Upper lobe of right lung (tissue), 1 donor: ENCODE measurements around the gene ZRANB2. TPM values are rescaled to one million over a fixed set of nuclear protein-coding genes. Genes with fewer than 3 reads are reported as not detected.
A peak's percentile ranks its signal among the peaks of the same experiment; 100 is the strongest.

ENCODE experiments used
- ATAC-seq: fragments of 200-7000 bp; cut with Tn5 transposase; one replicate; pipeline ENCODE4 v1.9.1; 2020; ENCODE audit warnings: mild to moderate bottlenecking, moderate library complexity
- DNase-seq: peaks from one replicate; pipeline ENCODE4 v3.0.0-alpha.2; 2020
- H3K27ac ChIP-seq: fragments of 200-600 bp; one replicate; pipeline ENCODE4 v1.8.0; 2022
- H3K27me3 ChIP-seq: fragments of 200-600 bp; one replicate; pipeline ENCODE4 v1.8.0; 2022; ENCODE audit warnings: mild to moderate bottlenecking
- H3K36me3 ChIP-seq: fragments of 200-600 bp; one replicate; pipeline ENCODE4 v1.8.0; 2022
- H3K4me1 ChIP-seq: fragments of 200-600 bp; one replicate; pipeline ENCODE4 v1.8.0; 2022
- H3K4me3 ChIP-seq: fragments of 200-600 bp; one replicate; pipeline ENCODE4 v1.8.0; 2022; ENCODE audit warnings: mild to moderate bottlenecking
- H3K9me3 ChIP-seq: fragments of 200-600 bp; one replicate; pipeline ENCODE4 v1.8.0; 2022
- intact Hi-C: fragments of 100-400 bp; cut with DNase I; formaldehyde crosslinking; loops from one replicate; pipeline ENCODE4 v1.11.0; 2022
- total RNA-seq: library from RNA; stranded (reverse); fragmentation: NEBNext Ultra II Directional; extraction: Animal tissue kit (Norgen Biotek cat#: 25700); gene quantifications from one replicate; pipeline ENCODE4 v1.2.1, GENCODE V29; 2021
- TF ChIP-seq, protein P1 (sequence below): fragments of 200-600 bp; IDR thresholded peaks from one replicate; pipeline ENCODE4 v1.8.0; 2022; ENCODE audit warnings: antibody characterized with exemption
- donor health status: DM: no; HTN: yes; CAD: no; lungs with severe emphysema.

The ZRANB2 gene
- total RNA-seq, 1 donor from 2014 or later: 85.0 TPM

DNA sequence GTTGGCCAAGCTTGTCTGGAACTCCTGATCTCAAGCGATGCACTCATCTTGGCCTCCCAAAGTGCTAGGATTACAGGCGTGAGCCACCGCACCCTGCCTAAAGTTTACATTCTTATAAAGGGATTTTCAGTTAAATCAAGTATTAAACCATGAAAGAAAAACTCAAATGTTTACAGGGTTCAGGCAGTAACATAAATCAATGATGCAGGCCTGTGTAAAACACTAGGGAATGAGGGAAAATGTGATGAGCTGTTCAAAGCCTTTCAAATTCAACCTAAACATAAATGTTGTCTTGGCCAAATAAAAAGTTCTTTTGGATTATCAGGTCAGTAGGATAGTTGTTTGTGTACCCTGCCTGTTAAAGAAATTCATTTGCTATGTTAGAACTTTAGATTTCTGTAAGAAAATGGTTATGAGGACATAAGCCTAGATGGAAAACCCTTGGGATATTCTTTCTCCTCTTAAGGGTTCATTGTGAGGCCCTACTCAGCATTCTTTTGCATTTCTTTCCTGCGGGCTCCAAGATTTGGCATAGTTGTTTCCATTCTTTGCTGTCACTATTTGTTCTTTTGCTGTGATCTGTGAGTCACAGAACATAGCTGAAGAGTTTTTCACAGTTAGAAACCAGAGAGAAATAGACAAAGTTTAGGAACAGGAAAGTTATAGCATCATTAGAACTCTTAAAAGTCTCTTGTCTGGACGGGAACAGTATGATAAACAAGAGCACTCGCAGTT, 8.9 kb upstream of the ZRANB2 start:
- intact Hi-C loops: no loop called here
- no peaks in the 10 kb centered on the region for H3K9me3 ChIP-seq
- H3K4me3 ChIP-seq: no peak overlapping the region
- no peaks in the 10 kb centered on the region for H3K36me3 ChIP-seq
- H3K27ac ChIP-seq: peak overlapping the region; percentile 60
- TF ChIP-seq, protein P1, sequence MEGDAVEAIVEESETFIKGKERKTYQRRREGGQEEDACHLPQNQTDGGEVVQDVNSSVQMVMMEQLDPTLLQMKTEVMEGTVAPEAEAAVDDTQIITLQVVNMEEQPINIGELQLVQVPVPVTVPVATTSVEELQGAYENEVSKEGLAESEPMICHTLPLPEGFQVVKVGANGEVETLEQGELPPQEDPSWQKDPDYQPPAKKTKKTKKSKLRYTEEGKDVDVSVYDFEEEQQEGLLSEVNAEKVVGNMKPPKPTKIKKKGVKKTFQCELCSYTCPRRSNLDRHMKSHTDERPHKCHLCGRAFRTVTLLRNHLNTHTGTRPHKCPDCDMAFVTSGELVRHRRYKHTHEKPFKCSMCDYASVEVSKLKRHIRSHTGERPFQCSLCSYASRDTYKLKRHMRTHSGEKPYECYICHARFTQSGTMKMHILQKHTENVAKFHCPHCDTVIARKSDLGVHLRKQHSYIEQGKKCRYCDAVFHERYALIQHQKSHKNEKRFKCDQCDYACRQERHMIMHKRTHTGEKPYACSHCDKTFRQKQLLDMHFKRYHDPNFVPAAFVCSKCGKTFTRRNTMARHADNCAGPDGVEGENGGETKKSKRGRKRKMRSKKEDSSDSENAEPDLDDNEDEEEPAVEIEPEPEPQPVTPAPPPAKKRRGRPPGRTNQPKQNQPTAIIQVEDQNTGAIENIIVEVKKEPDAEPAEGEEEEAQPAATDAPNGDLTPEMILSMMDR: no peak
- ATAC-seq (peak; percentile 60), DNase-seq (no peak)
- H3K4me1 ChIP-seq: no peaks in the 10 kb centered on the region
- H3K27me3 ChIP-seq: no peaks in the 10 kb centered on the region

DNA sequence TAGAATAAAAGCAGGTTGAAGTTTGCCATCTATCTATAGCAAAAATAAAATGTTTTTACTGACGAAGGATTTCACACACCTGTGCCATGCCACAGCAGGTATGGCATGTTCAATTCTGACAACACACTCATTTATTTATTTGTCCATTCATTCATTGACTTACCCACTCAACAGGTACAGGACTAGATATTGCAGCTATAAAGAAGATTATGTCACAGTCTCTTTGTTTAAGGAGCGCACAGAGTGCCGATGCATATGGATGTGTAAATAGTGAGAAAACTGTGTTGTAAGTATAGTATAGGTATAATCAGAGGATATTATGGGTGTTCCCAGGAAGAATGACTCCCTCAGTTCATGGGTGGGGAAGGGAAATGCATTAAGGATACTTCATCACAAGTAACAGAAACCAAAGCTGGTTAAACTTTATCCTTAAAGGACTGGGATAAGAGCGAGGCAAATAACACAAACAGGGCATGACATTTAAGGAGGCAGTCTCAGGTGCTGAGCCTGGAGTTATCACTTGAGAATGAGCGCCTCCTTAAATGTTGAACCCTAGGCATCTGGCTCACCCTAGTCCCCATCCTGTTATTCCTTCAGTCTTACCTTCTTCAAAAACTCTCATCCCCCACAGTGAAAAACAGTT, 7.9 kb upstream of the ZRANB2 start:
- TF ChIP-seq, protein P1: no peak
- peak; percentile 90 for ATAC-seq
- DNase-seq: no peak
- Histone ChIP-seq H3K4me3 (peak overlapping the region; percentile 35), H3K36me3 (no peaks in the 10 kb centered on the region), H3K4me1 (no peaks in the 10 kb centered on the region), H3K9me3 (no peaks in the 10 kb centered on the region), H3K27me3 (no peaks in the 10 kb centered on the region), H3K27ac (peak overlapping the region; percentile 25)
- intact Hi-C loops: no loop called here

DNA sequence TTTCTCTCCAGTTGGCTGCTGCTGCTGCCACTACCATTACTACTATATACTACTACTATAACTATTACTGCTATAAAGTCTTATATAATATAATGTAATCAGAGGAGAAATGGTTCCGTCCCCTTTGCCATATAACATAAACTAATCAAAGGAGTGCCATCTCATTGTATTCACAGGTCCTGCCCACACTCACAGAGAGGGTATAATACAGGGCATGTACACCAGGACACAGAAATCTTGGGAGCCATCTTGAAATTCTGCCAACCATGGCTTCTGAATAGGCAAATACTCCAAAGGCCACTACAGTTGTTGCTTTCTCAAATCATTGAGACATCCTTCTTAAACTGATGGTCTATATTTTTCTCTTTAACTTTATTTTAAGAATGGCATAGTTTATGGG, 6.9 kb upstream of the ZRANB2 start:
- no peak overlapping the region for H3K27ac ChIP-seq
- intact Hi-C loops: no loop called here
- no peaks in the 10 kb centered on the region for H3K4me1 ChIP-seq
- no peaks in the 10 kb centered on the region for H3K27me3 ChIP-seq
- DNase-seq (no peak), ATAC-seq (no peak)
- no peaks in the 10 kb centered on the region for H3K9me3 ChIP-seq
- no peak overlapping the region for H3K4me3 ChIP-seq
- TF ChIP-seq, protein P1: no peak
- H3K36me3 ChIP-seq: no peaks in the 10 kb centered on the region

GRCh38 chr1:71087060-71087459, 6.2 kb upstream of the ZRANB2 start:
- Histone ChIP-seq H3K4me1 (peaks cover under 1% of the 10 kb centered on the region), H3K4me3 (no peak overlapping the region), H3K27me3 (no peaks in the 10 kb centered on the region), H3K27ac (no peak overlapping the region), H3K36me3 (no peaks in the 10 kb centered on the region), H3K9me3 (no peaks in the 10 kb centered on the region)
- TF ChIP-seq, protein P1: no peak
- intact Hi-C loops: no loop called here
- DNase-seq (no peak), ATAC-seq (no peak)

DNA sequence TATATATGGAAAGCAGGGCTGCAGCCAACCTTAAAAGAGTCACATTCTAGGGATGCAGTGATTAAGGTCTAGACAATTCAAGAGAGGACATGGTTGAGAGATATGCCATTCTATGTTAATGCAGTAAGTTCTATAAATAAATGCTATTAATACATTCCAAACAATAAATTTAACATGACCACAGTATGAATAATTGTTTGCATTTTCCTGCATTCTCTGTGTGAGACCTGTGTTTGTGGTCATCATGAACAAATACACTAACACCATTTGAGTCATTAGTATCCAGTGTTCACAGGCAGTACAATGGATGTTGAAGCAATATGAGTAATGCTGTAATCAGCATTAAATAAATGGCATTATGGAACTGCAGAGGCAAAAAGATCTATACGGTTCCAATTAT, 5.5 kb upstream of the ZRANB2 start:
- Histone ChIP-seq H3K27me3 (no peaks in the 10 kb centered on the region), H3K27ac (no peak overlapping the region), H3K4me1 (peaks cover 6% of the 10 kb centered on the region), H3K36me3 (no peaks in the 10 kb centered on the region), H3K4me3 (no peak overlapping the region), H3K9me3 (no peaks in the 10 kb centered on the region)
- intact Hi-C loops: no loop called here
- ATAC-seq (no peak), DNase-seq (no peak)
- TF ChIP-seq, protein P1: no peak
